Lung (tissue), 12 donors: ENCODE results near the gene RBP5. TPM values are rescaled to one million over a fixed set of nuclear protein-coding genes. Genes with fewer than 3 reads are reported as not detected.

Experiments used
- ATAC-seq: fragments of 200-7000 bp; cut with Tn5 transposase; one replicate; pipeline ENCODE4 v1.9.1; 2020; ENCODE audit warnings: moderate number of reproducible peaks; ENCODE audit not compliant: insufficient read depth, low FRiP score
- DNase-seq, 3 donors: peaks; one replicate each; pipeline ENCODE4 v3.0.0-alpha.2; 2013 to 2017
- H3K27ac ChIP-seq, 2 donors: one replicate each; pipeline ENCODE4 v1.5.1; 2013; ENCODE audit warnings: mild to moderate bottlenecking in 2 of 2, moderate library complexity in 2 of 2, control low read depth in 1 of 2, inconsistent platforms in 1 of 2, low read depth in 1 of 2, low read length in 1 of 2
- H3K27me3 ChIP-seq, 3 donors: one replicate each; pipeline ENCODE4 v1.5.1; 2013; ENCODE audit warnings: low read length in 2 of 3; ENCODE audit not compliant: control insufficient read depth in 3 of 3, insufficient read depth in 3 of 3
- H3K36me3 ChIP-seq, 4 donors: one replicate each; pipeline ENCODE4 v1.5.1; 2013; ENCODE audit warnings: low read length in 4 of 4, mild to moderate bottlenecking in 1 of 4, moderate library complexity in 1 of 4; ENCODE audit not compliant: control insufficient read depth in 4 of 4, insufficient read depth in 4 of 4
- H3K4me1 ChIP-seq, 5 donors: one replicate each; pipeline ENCODE4 v1.5.1; 2013; ENCODE audit warnings: low read length in 5 of 5, mild to moderate bottlenecking in 2 of 5, moderate library complexity in 1 of 5; ENCODE audit not compliant: control insufficient read depth in 5 of 5, insufficient read depth in 5 of 5
- H3K4me3 ChIP-seq: one replicate; pipeline ENCODE4 v1.5.1; 2013; ENCODE audit warnings: mild to moderate bottlenecking, control low read depth, moderate library complexity
- H3K9ac ChIP-seq, 2 donors: one replicate each; pipeline ENCODE4 v1.5.1; 2013; ENCODE audit warnings: low read length in 2 of 2, control low read depth in 1 of 2; ENCODE audit not compliant: insufficient read depth in 1 of 2
- H3K9me3 ChIP-seq, 4 donors: one replicate each; pipeline ENCODE4 v1.5.1; 2013; ENCODE audit warnings: low read length in 3 of 4, mild to moderate bottlenecking in 1 of 4, moderate library complexity in 1 of 4; ENCODE audit not compliant: control insufficient read depth in 4 of 4, insufficient read depth in 3 of 4
- WGBS, 2 donors: extraction: QIAGEN DNeasy Blood & Tissue Kit; methylation state at CpG; one replicate each; pipeline ENCODE4 v1.1.7; 2013; 5-methylcytosine and 5-hydroxymethylcytosine counted together
- polyA plus RNA-seq, 2 donors: library from polyadenylated mRNA; stranded (reverse); fragments of 200-250 nt; gene quantifications; one replicate each; pipeline ENCODE4 v1.2.1, GENCODE V29; 2013
- total RNA-seq, 2 donors: library from RNA; depleted of rRNA in 1 of 2; stranded (reverse); fragments of >200 nt in 1 of 2; gene quantifications; one replicate each; pipeline ENCODE4 v1.2.1, GENCODE V29; 2014 to 2021
- TF ChIP-seq, protein P1 (sequence below): IDR thresholded peaks from 2 replicates; pipeline ENCODE4 v1.5.1; 2012; ENCODE audit warnings: mild to moderate bottlenecking; ENCODE audit errors: control extremely low read depth, extremely low read depth
- donor health status: control.
- donor health status: control.
- donor health status: Bipolar disorder and iron deficiency.
- donor health status: healthy.
- donor health status: DM: yes; HTN: yes; CAD: no.

RBP5 gene
- total and polyA plus RNA-seq, 4 donors: 1.9 to 3.3 (median 2.4) TPM

DNA sequence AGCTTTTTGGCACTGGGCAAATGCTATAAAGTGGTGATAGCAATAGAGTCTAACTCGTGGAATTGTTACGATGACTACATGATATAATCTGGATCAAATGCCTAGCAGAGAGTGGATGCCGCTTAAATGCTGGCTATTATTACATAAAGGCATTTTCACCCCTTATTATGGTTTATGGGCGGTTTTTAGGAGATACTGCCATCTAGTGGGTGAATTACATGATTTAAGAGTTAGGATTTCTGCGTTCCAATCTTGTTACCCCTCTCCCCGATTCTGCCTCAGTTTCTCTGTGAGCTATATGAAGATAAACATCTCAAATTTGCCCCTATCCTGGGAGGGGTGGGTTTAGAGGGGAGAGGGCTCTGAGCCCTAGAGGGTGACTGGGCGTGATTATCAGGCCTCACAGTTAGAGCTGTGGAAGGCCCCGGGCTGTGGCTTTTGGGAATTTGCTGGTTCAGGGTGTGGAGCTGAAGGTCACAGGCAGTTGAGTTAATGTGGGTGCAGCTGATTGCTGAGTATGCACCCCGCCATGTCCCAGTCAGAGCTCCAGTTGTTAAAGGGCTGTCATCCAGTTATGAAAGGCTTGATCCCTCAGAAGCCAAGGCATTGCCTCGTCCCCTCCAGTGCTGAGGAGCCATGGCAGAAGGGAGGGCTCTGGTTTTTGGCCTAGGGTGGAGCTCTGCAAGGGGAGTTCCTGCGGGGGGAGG lies 15.9 kb upstream of the RBP5 start:
- ATAC-seq: no peak
- Histone ChIP-seq H3K27me3 (no peaks in the 10 kb centered on the region), H3K4me1 (peaks cover 0 to 2% (median 0%) of the 10 kb centered on the region in 5 donors), H3K27ac (no peak overlapping the region), H3K36me3 (peaks cover 0 to 22% (median 13%) of the 10 kb centered on the region in 4 donors), H3K9ac (no peak overlapping the region), H3K4me3 (no peak overlapping the region), H3K9me3 (peaks cover 0 to 3% (median 0%) of the 10 kb centered on the region in 4 donors)
- TF ChIP-seq, protein P1, sequence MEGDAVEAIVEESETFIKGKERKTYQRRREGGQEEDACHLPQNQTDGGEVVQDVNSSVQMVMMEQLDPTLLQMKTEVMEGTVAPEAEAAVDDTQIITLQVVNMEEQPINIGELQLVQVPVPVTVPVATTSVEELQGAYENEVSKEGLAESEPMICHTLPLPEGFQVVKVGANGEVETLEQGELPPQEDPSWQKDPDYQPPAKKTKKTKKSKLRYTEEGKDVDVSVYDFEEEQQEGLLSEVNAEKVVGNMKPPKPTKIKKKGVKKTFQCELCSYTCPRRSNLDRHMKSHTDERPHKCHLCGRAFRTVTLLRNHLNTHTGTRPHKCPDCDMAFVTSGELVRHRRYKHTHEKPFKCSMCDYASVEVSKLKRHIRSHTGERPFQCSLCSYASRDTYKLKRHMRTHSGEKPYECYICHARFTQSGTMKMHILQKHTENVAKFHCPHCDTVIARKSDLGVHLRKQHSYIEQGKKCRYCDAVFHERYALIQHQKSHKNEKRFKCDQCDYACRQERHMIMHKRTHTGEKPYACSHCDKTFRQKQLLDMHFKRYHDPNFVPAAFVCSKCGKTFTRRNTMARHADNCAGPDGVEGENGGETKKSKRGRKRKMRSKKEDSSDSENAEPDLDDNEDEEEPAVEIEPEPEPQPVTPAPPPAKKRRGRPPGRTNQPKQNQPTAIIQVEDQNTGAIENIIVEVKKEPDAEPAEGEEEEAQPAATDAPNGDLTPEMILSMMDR: no peak
- DNase-seq: peak in 2 of 3 donors; percentile 56 to 64
- 54 to 66% methylated on average over 11 of the region's 11 CpGs for WGBS, 2 donors

DNA sequence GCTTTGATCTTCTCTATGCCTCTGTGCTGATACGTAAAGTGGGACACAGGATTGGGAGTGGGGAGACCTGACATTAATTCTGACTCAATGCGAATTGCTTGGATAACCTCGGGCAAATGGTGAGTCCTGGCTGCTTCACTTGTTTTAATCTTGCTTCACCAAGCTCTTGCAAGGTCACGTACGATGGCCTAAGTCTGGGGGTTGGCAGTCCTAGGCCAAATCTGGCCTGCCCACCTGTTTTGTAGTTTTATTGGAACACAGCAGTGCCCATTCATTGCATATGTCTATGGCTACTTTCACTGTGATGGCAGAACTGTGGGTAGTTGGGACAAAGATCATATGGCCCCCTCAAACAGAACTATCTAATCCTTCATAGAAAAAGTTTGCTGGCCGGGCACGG lies 14.9 kb upstream of the RBP5 start:
- TF ChIP-seq, protein P1: no peak
- DNase-seq (no peak), ATAC-seq (no peak)
- Histone ChIP-seq H3K9ac (no peak overlapping the region), H3K27me3 (no peaks in the 10 kb centered on the region), H3K36me3 (peaks cover 0 to 14% (median 6%) of the 10 kb centered on the region in 4 donors), H3K4me3 (no peak overlapping the region), H3K9me3 (peaks cover 0 to 3% (median 0%) of the 10 kb centered on the region in 4 donors), H3K27ac (no peak overlapping the region), H3K4me1 (peaks cover 0 to 2% (median 0%) of the 10 kb centered on the region in 5 donors)
- 95% methylated on average over 7 of the region's 7 CpGs for WGBS, 2 donors

- no peak for ATAC-seq
These were observed 14.2 kb upstream of the RBP5 start for GRCh38 chr12:7142809-7143465.

More at GRCh38 chr12:7142809-7143465, 14.2 kb upstream of the RBP5 start:
- 91 to 96% methylated on average over 18 of the region's 18 CpGs for WGBS, 2 donors
- H3K9me3 ChIP-seq: peaks cover 0 to 3% (median 0%) of the 10 kb centered on the region in 4 donors
- H3K4me3 ChIP-seq: no peak overlapping the region
- H3K36me3 ChIP-seq: peaks cover 0 to 11% (median 6%) of the 10 kb centered on the region in 4 donors
- no peak overlapping the region for H3K9ac ChIP-seq
- no peak overlapping the region for H3K27ac ChIP-seq
- no peaks in the 10 kb centered on the region for H3K27me3 ChIP-seq
- no peak for DNase-seq
- TF ChIP-seq, protein P1: no peak
- peaks cover 0 to 2% (median 0%) of the 10 kb centered on the region in 5 donors for H3K4me1 ChIP-seq
